Endothelial cell of umbilical vein (primary cell): ENCODE measurements around the gene SLC33A1. TPM values are rescaled to one million over a fixed set of nuclear protein-coding genes. Genes with fewer than 3 reads are reported as not detected.

Source experiments
- BruUV-seq: library from RNA; stranded (reverse); fragments of 400-500 nt; replicated peaks from 2 replicates; lab custom pipeline; 2021; lab: Mats Ljungman, UMichigan
- CTCF ChIA-PET: fragments of 300-600, 350-600 bp; sonication (Branson Sonifier 250); formaldehyde crosslinking; loops from one replicate; lab custom pipeline; 2021; ENCODE audit warnings: antibody characterized with exemption, inconsistent platforms; lab: Charles Lee
- POLR2A ChIA-PET: fragments of 300-600, 350-600 bp; sonication (Branson Sonifier 250); formaldehyde crosslinking; loops from one replicate; lab custom pipeline; 2021; ENCODE audit warnings: antibody characterized with exemption, inconsistent platforms; lab: Charles Lee
- DNase-seq: peaks from one replicate; pipeline ENCODE4 v3.0.0-alpha.2; 2011; ENCODE audit warnings: low read depth, low spot score
- FAIRE-seq: peaks from 2 replicates; lab custom pipeline; 2011; peaks lifted over from hg19 to GRCh38; lab: Jason Lieb, UNC
- H2AFZ ChIP-seq: 2 replicates; pipeline ENCODE4 v1.6.0; 2012; ENCODE audit warnings: low read depth, low read length, control low read depth, inconsistent platforms
- H3K27ac ChIP-seq: 2 replicates; pipeline ENCODE4 v1.5.1; 2011; ENCODE audit warnings: low read depth, mild to moderate bottlenecking, control low read depth, low read length, moderate library complexity; ENCODE audit not compliant: insufficient read depth
- H3K27me3 ChIP-seq, 2 experiments: 2 replicates each; pipeline versions ENCODE4 v1.6.0 to v1.6.1; 2011; ENCODE audit warnings: low read length in 2 of 2, mixed read lengths in 1 of 2; ENCODE audit not compliant: control insufficient read depth in 2 of 2, insufficient read depth in 2 of 2
- H3K36me3 ChIP-seq, 2 experiments: 2 replicates in 1 of 2; 3 replicates in 1 of 2; pipeline ENCODE4 v1.5.1; 2011; ENCODE audit warnings: low read length in 2 of 2, mild to moderate bottlenecking in 1 of 2, moderate library complexity in 1 of 2; ENCODE audit not compliant: control insufficient read depth in 2 of 2, insufficient read depth in 2 of 2; ENCODE audit errors: extremely low read depth in 1 of 2
- H3K4me1 ChIP-seq: 3 replicates; pipeline ENCODE4 v1.5.1; 2011; ENCODE audit warnings: mild to moderate bottlenecking, low read length; ENCODE audit not compliant: control insufficient read depth, insufficient read depth; ENCODE audit errors: extremely low read depth
- H3K4me2 ChIP-seq: 2 replicates; pipeline ENCODE4 v1.6.1; 2011; ENCODE audit warnings: low read length, control low read depth, mixed read lengths; ENCODE audit not compliant: insufficient read depth
- H3K4me3 ChIP-seq, 3 experiments: fragments of 200-600 bp in 1 of 3; sonication (generic), shearing (Covaris generic) in 1 of 3; replicated peaks in 1 of 3; 2 replicates each; pipeline ENCODE4 v1.5.1; 2011 to 2016; ENCODE audit warnings: control low read depth in 3 of 3, low read length in 3 of 3, mild to moderate bottlenecking in 2 of 3, inconsistent platforms in 1 of 3, low read depth in 1 of 3, moderate library complexity in 1 of 3; ENCODE audit not compliant: insufficient read depth in 1 of 3
- H3K79me2 ChIP-seq: 2 replicates; pipeline ENCODE4 v1.6.0; 2012; ENCODE audit warnings: low read length, inconsistent platforms; ENCODE audit not compliant: control insufficient read depth, insufficient read depth
- H3K9ac ChIP-seq: replicated peaks from 2 replicates; pipeline ENCODE3; 2011; ENCODE audit warnings: low read length, control low read depth; ENCODE audit not compliant: insufficient read depth; ENCODE audit errors: extremely low read depth
- H3K9me1 ChIP-seq: replicated peaks from 3 replicates; pipeline ENCODE4 v1.6.0; 2011; ENCODE audit warnings: mild to moderate bottlenecking, low read length; ENCODE audit not compliant: control insufficient read depth, insufficient read depth; ENCODE audit errors: extremely low read depth
- H3K9me3 ChIP-seq: replicated peaks from 2 replicates; pipeline ENCODE4 v1.5.1; 2012; ENCODE audit warnings: low read length, inconsistent platforms; ENCODE audit not compliant: control insufficient read depth, insufficient read depth
- H4K20me1 ChIP-seq: replicated peaks from 2 replicates; pipeline ENCODE3; 2011; ENCODE audit warnings: mild to moderate bottlenecking, low read length; ENCODE audit not compliant: control insufficient read depth, insufficient read depth; ENCODE audit errors: extremely low read depth
- FOS ChIP-seq: IDR thresholded peaks from 2 replicates; pipeline ENCODE4 v1.6.1; 2011; ENCODE audit warnings: mild to moderate bottlenecking, low read length, moderate library complexity, borderline replicate concordance; ENCODE audit not compliant: insufficient read depth
- GATA2 ChIP-seq: IDR thresholded peaks from 2 replicates; pipeline ENCODE4 v1.7.0; 2011; ENCODE audit warnings: low read depth, mild to moderate bottlenecking, moderate library complexity, mixed read lengths, low read length; ENCODE audit not compliant: insufficient read length, insufficient read depth
- JUN ChIP-seq: IDR thresholded peaks from 2 replicates; pipeline ENCODE4 v1.6.1; 2011; ENCODE audit warnings: borderline replicate concordance, low read depth; ENCODE audit not compliant: insufficient read length, insufficient read depth
- POLR2A ChIP-seq: IDR thresholded peaks from 2 replicates; pipeline ENCODE4 v1.6.1; 2012; ENCODE audit warnings: low read depth, mild to moderate bottlenecking, control low read depth, low read length
- POLR2AphosphoS5 ChIP-seq: IDR thresholded peaks from 2 replicates; pipeline ENCODE4 v1.6.1; 2012; ENCODE audit warnings: low read depth, mild to moderate bottlenecking, control low read depth, low read length, moderate library complexity; ENCODE audit not compliant: insufficient read depth
- dilution Hi-C: fragments of 300-500 bp; cut with MboI; formaldehyde crosslinking; loops from one replicate; pipeline ENCODE4 v1.15.0; 2019; ENCODE audit warnings: low sequenced_read_pairs; ENCODE audit not compliant: extremely low pct_ligation_motif_present
- intact Hi-C: fragments of 100-400 bp; cut with micrococcal nuclease; formaldehyde crosslinking; loops from one replicate; pipeline ENCODE4 v1.10.0; 2022
- polyA plus RNA-seq, 4 experiments: library from polyadenylated mRNA; depleted of rRNA in 3 of 4; stranded (reverse) in 3 of 4; unstranded in 1 of 4; fragments of >200 nt; gene quantifications; 2 replicates each; pipeline versions ENCODE4 v1.2.1 to v1.2.3, GENCODE V29; 2011 to 2012; ENCODE audit warnings: missing spikeins in 1 of 4
- total RNA-seq: library from RNA; stranded (reverse); gene quantifications from 2 replicates; pipeline ENCODE4 v1.2.3, GENCODE V29; 2021
- TF ChIP-seq, protein P1 (sequence below): IDR thresholded peaks from 2 replicates; pipeline ENCODE4 v1.6.1; 2011; ENCODE audit not compliant: insufficient read depth, insufficient read length
- TF ChIP-seq, protein P2 (sequence below), 2 donors: IDR thresholded peaks; 1 replicate in 1 of 2; 2 replicates in 1 of 2; pipeline ENCODE4 v1.5.1; 2011; ENCODE audit warnings: low read length in 2 of 2, mild to moderate bottlenecking in 2 of 2, moderate library complexity in 2 of 2, control low read depth in 1 of 2, inconsistent platforms in 1 of 2, low read depth in 1 of 2; ENCODE audit not compliant: insufficient read depth in 1 of 2; ENCODE audit errors: extremely low read depth in 1 of 2

SLC33A1 gene
- total and polyA plus RNA-seq, 2 donors (not counting 3 experiments of a cell fraction or from before 2014, with no cell fraction given) = 28.4 to 30.3 TPM

DNA sequence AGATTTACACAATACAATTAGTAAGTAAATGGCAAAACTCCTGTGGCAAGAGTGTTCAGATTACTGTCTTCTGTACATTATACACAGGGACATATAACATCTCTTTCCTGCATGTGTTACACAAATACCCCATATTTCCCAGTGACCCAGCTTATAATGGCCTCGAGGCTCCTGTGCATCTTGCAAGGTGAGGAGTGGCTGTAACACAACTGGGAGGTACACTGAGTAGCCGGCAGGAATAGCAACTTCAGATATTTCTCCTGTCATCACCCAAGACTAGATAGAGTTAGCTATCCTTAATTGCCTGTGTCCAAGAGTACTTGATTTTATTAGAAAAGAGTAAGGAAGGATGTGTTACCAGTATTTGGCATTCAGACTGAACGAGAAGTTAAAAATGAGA lies 21.8 kb upstream of the SLC33A1 start:
- H4K20me1 ChIP-seq = peaks cover 8% of the 10 kb centered on the region
- H3K4me1 ChIP-seq = peaks cover 13% of the 10 kb centered on the region
- peaks cover 98% of the 10 kb centered on the region for H3K79me2 ChIP-seq
- no peaks in the 10 kb centered on the region for H3K9me1 ChIP-seq
- intact Hi-C loops (loop anchor here (10.0 kb wide), 1 partner anchor 1289 kb away; the partner anchor contains the start of gene CCNL1), dilution Hi-C loops (no loop called here)
- H2AFZ ChIP-seq = no peak overlapping the region
- H3K4me3 ChIP-seq = no peak overlapping the region
- ChIA-PET CTCF (no interaction called here), POLR2A (no interaction called here)
- no peaks in the 10 kb centered on the region for H3K36me3 ChIP-seq
- no peak for DNase-seq
- TF ChIP-seq FOS = no peak
- TF ChIP-seq, protein P1, sequence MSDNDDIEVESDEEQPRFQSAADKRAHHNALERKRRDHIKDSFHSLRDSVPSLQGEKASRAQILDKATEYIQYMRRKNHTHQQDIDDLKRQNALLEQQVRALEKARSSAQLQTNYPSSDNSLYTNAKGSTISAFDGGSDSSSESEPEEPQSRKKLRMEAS = no peak
- TF ChIP-seq GATA2 = no peak
- no peak for TF ChIP-seq JUN
- no peak for TF ChIP-seq POLR2AphosphoS5
- TF ChIP-seq POLR2A = no peak
- TF ChIP-seq, protein P2, sequence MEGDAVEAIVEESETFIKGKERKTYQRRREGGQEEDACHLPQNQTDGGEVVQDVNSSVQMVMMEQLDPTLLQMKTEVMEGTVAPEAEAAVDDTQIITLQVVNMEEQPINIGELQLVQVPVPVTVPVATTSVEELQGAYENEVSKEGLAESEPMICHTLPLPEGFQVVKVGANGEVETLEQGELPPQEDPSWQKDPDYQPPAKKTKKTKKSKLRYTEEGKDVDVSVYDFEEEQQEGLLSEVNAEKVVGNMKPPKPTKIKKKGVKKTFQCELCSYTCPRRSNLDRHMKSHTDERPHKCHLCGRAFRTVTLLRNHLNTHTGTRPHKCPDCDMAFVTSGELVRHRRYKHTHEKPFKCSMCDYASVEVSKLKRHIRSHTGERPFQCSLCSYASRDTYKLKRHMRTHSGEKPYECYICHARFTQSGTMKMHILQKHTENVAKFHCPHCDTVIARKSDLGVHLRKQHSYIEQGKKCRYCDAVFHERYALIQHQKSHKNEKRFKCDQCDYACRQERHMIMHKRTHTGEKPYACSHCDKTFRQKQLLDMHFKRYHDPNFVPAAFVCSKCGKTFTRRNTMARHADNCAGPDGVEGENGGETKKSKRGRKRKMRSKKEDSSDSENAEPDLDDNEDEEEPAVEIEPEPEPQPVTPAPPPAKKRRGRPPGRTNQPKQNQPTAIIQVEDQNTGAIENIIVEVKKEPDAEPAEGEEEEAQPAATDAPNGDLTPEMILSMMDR (IDR thresholded peaks at IDR 0.05; ENCODE audit: extremely low read depth in 1 of 2, insufficient read depth in 1 of 2, low read depth in 1 of 2, low read length in 2 of 2) = no peak
- no peak for FAIRE-seq
- no peaks in the 10 kb centered on the region for H3K27me3 ChIP-seq
- H3K9ac ChIP-seq = no peak overlapping the region
- H3K9me3 ChIP-seq = no peaks in the 10 kb centered on the region
- no peak overlapping the region for H3K27ac ChIP-seq
- H3K4me2 ChIP-seq = no peak overlapping the region
- BruUV-seq = no TSS peak
